ENCODE data around the gene ME2.
A peak's percentile ranks its signal among the peaks of the same experiment; 100 is the strongest.

ME2 gene

DNA sequence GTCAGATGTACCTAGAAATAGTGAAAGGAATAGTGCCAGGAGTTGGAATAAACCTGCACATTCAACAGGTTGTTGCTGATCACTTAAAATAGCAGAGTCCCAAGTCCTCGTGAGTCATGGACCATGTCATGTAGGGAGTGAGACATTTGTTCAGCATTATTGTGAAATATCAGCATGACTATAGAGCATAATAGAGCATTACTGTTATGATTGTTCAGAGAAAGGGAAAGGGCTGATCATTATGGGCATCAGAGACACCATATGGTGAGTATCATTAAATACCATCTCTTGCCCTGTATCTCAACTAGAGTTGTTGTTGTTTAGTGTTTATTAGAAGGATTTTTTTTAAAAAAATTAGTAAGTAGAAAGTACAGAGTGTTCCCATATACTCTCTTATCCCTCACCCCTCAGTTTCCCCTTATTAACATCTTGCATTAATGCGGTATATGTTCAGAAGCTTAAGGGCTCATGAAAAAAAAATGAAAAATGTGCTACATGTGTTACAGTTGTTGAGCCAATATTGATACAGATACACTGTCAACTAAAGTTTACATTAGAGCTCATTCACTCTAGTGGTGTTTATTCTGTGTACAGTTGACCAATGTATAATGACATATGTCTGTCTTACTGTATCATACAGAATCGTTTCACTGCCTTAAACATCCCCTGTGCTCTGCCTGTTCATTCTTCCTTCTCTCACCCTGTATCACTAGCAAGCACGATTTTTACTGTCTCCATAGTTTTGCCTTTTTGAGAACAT lies 94.6 kb downstream of the ME2 start:
- TF ChIP-seq ZFX (IDR thresholded peaks at IDR 0.05) (no peak), CTCF (conservative IDR thresholded peaks at IDR 0.05) (no peak)
- H3K27ac ChIP-seq = no peak overlapping the region

GRCh38 chr18:50977037-50977760 lies 98.3 kb downstream of the ME2 start:
- H3K27ac ChIP-seq = no peak overlapping the region
- TF ChIP-seq ZFX (IDR thresholded peaks at IDR 0.05) = no peak
- no peak for TF ChIP-seq CTCF (conservative IDR thresholded peaks at IDR 0.05)

DNA sequence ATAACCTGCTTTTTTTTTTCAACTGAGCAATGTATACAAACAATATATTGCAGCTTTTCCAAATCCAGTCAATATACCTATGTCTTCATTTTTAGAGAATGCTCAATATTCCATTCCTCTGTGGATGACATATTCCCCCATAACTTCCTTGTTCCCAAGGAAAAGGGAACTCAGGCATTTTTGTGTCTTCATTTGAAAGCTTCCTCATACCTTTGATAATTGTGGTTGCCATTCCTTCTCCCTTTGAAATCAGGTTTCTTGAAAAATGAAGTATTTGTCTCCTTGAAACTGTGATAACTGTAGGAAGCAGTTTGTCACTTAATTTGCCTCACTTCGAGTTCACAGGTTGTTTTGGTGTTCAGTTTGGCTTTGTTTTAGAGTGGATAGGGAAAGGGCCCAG lies 102.5 kb downstream of the ME2 start:
- peak overlapping the region; percentile 71 for H3K27ac ChIP-seq
- TF ChIP-seq ZFX (IDR thresholded peaks at IDR 0.05) (no peak), CTCF (conservative IDR thresholded peaks at IDR 0.05) (no peak)

- peak overlapping the region; percentile 71 for H3K27ac ChIP-seq
- TF ChIP-seq CTCF (conservative IDR thresholded peaks at IDR 0.05) (no peak), ZFX (IDR thresholded peaks at IDR 0.05) (no peak)
Measured at GRCh38 chr18:50982086-50982801, 103.3 kb downstream of the ME2 start.

- TF ChIP-seq ZFX (IDR thresholded peaks at IDR 0.05) (no peak), CTCF (conservative IDR thresholded peaks at IDR 0.05) (peak; percentile 52)
Measured at GRCh38 chr18:50982802-50983179, 103.9 kb downstream of the ME2 start.

DNA sequence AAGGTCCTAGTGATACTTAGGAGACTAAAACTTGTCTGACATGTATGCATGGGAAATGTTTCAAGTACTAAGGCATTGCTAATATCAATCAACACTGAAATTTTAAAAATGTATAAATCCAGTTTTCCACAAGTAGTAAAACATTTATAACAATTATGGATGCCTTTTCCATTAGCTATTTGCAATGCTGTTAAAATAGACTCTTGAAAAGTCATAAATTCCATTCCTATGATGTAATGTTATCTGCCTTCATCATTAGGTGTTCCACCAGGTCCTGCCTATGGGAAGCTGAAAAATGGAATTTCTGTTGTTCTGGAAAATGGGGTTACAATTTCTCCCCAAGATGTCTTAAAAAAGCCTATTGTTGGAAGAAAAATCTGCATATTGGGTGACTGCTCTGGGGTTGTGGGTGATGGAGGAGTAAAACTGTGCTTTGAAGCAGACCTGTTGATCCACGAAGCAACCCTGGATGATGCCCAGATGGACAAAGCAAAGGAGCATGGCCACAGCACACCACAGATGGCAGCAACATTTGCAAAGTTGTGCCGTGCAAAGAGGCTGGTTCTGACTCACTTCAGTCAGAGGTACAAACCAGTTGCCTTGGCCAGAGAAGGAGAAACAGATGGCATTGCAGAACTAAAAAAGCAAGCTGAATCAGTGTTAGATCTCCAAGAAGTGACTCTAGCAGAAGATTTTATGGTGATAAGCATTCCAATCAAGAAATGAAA lies 107.6 kb downstream of the ME2 start:
- TF ChIP-seq ZFX (IDR thresholded peaks at IDR 0.05) = no peak
- no peak for TF ChIP-seq CTCF (conservative IDR thresholded peaks at IDR 0.05)
- H3K27ac ChIP-seq = no peak overlapping the region

More at GRCh38 chr18:50982802-50983179, 103.9 kb downstream of the ME2 start:
- H3K27ac ChIP-seq = peak overlapping the region; percentile 71
